ENCODE results near the gene SART3. TPM values are rescaled to one million over a fixed set of nuclear protein-coding genes. Genes with fewer than 3 reads are reported as not detected.

The SART3 gene
- total and polyA plus RNA-seq, 2 of the 8 experiments (the other 6 are each of a cell fraction or from before 2014, with no cell fraction given) = 16.0 to 103 TPM

DNA sequence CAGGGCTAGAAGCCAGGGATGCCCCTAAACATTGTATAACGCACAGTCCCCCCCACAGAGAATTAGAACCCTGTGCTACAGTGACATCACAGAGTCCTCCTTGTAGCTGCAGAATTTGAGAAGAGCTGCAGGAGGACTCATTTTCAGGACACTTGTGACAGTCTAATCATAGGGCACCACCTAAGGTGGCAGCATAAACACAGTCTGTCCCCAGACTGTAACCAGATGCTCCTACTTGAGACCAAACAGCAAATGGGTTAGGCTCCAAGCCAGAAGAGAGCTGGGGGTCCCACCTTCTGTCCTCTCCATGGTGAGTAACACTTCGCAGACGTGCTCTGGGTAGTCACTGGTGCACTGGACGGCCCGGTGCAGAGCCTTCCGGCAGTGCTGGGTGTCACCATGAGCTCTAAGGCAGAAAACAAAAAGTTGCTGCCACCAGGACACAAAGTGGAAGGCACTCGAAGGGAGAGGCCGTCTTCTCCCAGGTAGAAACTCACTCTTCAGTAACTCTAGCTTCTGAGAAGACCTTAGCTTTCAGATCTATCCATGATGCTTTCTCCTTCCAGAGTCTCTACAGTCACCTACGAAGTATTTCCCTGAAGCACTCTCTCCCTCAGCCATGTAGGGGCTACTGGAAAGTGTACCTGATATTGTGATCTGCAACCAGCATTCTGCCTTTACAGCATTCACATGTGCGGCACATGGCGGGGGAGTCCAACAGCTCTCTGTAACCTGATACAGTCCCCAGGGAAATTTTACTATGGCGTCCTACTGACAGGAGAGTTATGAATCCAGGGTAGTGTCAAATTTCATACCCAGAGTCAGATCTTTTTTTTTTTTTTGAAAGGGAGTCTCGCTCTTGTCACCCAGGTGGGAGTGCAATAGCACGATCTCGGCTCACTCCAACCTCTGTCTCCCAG, 28.8 kb downstream of the SART3 start:
- H3K14ac ChIP-seq (ENCODE audit: insufficient read length) = no peak overlapping the region
- H3K36me3 ChIP-seq (ENCODE audit: control insufficient read depth in 2 of 4, insufficient read depth in 4 of 4, low read length in 3 of 4) = peaks cover 49 to 96% (median 67%) of the 10 kb centered on the region in 4 experiments
- H3K56ac ChIP-seq (replicated peaks; ENCODE audit: insufficient read length, low read depth, low read length) = no peak overlapping the region
- H3K9me3 ChIP-seq (ENCODE audit: insufficient read depth in 2 of 2, low read depth in 1 of 2, low read length in 1 of 2) = no peaks in the 10 kb centered on the region
- no peak overlapping the region for H3K4me3 ChIP-seq (ENCODE audit: extremely low read depth in 1 of 4, insufficient read depth in 2 of 4, low read depth in 3 of 4, low read length in 4 of 4)
- H2BK120ac ChIP-seq (replicated peaks; ENCODE audit: low read depth, low read length) = no peak overlapping the region
- CTCF ChIA-PET (ENCODE audit: partially characterized antibody) = interaction anchor here (0.7 to 1.5 kb wide), 6 partner anchors 9 to 86 kb away, joined by 3 to 7 read pairs (median 4); no protein-coding TSS in a partner anchor
- H2BK5ac ChIP-seq (ENCODE audit: low read depth, low read length) = no peak overlapping the region
- no peak overlapping the region for H3K18ac ChIP-seq (ENCODE audit: extremely low read depth, low read length)
- no peak overlapping the region for H2AK5ac ChIP-seq (ENCODE audit: low read depth, low read length)
- DNase-seq (ENCODE audit: low read depth in 1 of 2, low spot score in 2 of 2) = no peak
- no peaks in the 10 kb centered on the region for H3K79me2 ChIP-seq (ENCODE audit: control insufficient read depth in 1 of 2, insufficient read depth in 2 of 2, low read length in 2 of 2)
- peaks cover 3 to 14% of the 10 kb centered on the region in 2 experiments for H4K20me1 ChIP-seq (replicated peaks in 1 of 2; ENCODE audit: control insufficient read depth in 1 of 2, insufficient read depth in 2 of 2, low read length in 2 of 2)
- POLR2A ChIA-PET (ENCODE audit: partially characterized antibody) = interaction anchor here (0.8 to 2.5 kb wide), 4 partner anchors 9 to 17 kb away, joined by 3 to 10 read pairs (median 3); no protein-coding TSS in a partner anchor
- no peak overlapping the region for H3K27ac ChIP-seq (ENCODE audit: low read depth, low read length)
- no peak overlapping the region for H3K9ac ChIP-seq (replicated peaks in 1 of 4; ENCODE audit: extremely low read depth in 1 of 4, low read depth in 3 of 4, low read length in 3 of 4)
- no peak overlapping the region for H2BK15ac ChIP-seq (ENCODE audit: low read length)
- TF ChIP-seq SUZ12 (IDR thresholded peaks at IDR 0.05; ENCODE audit: low read length) (no peak), HDAC6 (IDR thresholded peaks at IDR 0.05; ENCODE audit: low read depth, low read length) (no peak), ZNF274 (IDR thresholded peaks at IDR 0.05; ENCODE audit: borderline replicate concordance, extremely low read depth, low read length) (no peak)
- TF ChIP-seq, protein P1, sequence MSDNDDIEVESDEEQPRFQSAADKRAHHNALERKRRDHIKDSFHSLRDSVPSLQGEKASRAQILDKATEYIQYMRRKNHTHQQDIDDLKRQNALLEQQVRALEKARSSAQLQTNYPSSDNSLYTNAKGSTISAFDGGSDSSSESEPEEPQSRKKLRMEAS (IDR thresholded peaks at IDR 0.05) = no peak
- H4K91ac ChIP-seq (replicated peaks; ENCODE audit: insufficient read length, low read length) = no peak overlapping the region
- H3K4me2 ChIP-seq (ENCODE audit: insufficient read depth in 1 of 2, low read depth in 2 of 2, low read length in 2 of 2) = no peak overlapping the region
- FAIRE-seq = no peak
- H3K23me2 ChIP-seq (ENCODE audit: low read depth, low read length) = no peaks in the 10 kb centered on the region
- H4K8ac ChIP-seq (ENCODE audit: extremely low read depth, insufficient read depth, low read length) = no peak overlapping the region
- H2AFZ ChIP-seq (ENCODE audit: low read length) = no peak overlapping the region
- no peak overlapping the region for H4K5ac ChIP-seq (ENCODE audit: insufficient read length, low read depth, low read length)
- H2BK20ac ChIP-seq (ENCODE audit: low read length) = no peak overlapping the region
- 95% methylated on average over 15 of the region's 15 CpGs; no CpG with 5 or more reads in 1 of the 2 experiments for WGBS, 2 experiments (ENCODE audit: extremely low coverage in 1 of 2, insufficient coverage in 1 of 2, insufficient read length in 1 of 2, insufficient replicate concordance in 2 of 2, low coverage in 1 of 2, low lambda C conversion rate in 2 of 2, missing lambda C conversion rate in 1 of 2)
- no peaks in the 10 kb centered on the region for H3K27me3 ChIP-seq (replicated peaks in 1 of 4; ENCODE audit: control insufficient read depth in 3 of 4, extremely low read depth in 1 of 4, insufficient read depth in 3 of 4, low read length in 3 of 4)
- no peak overlapping the region for H3K23ac ChIP-seq (ENCODE audit: insufficient read length)
- no peak overlapping the region for H3K4ac ChIP-seq (replicated peaks; ENCODE audit: insufficient read length, low read depth, low read length)
- no peaks in the 10 kb centered on the region for H3K4me1 ChIP-seq (replicated peaks in 1 of 4; ENCODE audit: control insufficient read depth in 3 of 4, insufficient read depth in 4 of 4, low read length in 3 of 4)
- H3K79me1 ChIP-seq (ENCODE audit: low read depth, low read length) = peaks cover under 1% of the 10 kb centered on the region; the same call in 1 of the 2 replicates
- no peak overlapping the region for H2BK12ac ChIP-seq (ENCODE audit: low read depth, low read length)

All from H1 (cell line).